GM21723 (cell line): ENCODE results near the gene B3GALT4.
"Not testable (repeated sequence)": the region's sequence is repeated elsewhere in the genome, so short reads cannot be mapped to it uniquely, and the experiment has no call there.

ENCODE experiments used
- ATAC-seq: cut with Tn5 transposase; IDR thresholded peaks from one replicate; pipeline ENCODE4 v1.9.1; 2021; ENCODE audit warnings: mild to moderate bottlenecking, moderate library complexity; ENCODE audit not compliant: unreplicated experiment

Gene B3GALT4

GRCh38 chr6:33276864-33277662 is at the start of gene B3GALT4:
B3GALT4 (plus strand) TSS chr6:33277123; CDS start chr6:33277420, 297 bp downstream.
- peak; percentile 68 for ATAC-seq

GRCh38 chr6:33235221-33235634 is 41.7 kb upstream of the B3GALT4 start:
- no peak for ATAC-seq

DNA sequence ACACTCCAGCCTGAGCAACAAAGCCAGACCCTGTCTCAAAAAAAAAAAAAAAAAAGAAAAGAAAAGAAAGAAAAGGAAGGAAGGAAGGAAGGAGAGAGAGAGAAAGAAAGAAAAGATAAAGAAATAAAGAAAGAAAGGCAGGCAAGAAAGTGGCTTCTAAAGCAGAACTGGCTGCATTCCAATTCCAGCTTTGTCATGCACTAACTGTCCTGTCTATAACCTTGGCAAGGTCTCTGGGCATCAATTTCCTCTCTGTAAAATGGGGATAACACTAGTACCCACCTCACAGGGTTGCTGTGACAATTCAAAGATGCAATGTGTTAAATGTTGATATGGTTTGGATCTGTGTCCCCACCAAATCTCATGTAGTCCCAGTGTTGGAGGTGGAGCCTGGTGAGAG is 40.6 kb upstream of the B3GALT4 start:
- ATAC-seq, result no peak

DNA sequence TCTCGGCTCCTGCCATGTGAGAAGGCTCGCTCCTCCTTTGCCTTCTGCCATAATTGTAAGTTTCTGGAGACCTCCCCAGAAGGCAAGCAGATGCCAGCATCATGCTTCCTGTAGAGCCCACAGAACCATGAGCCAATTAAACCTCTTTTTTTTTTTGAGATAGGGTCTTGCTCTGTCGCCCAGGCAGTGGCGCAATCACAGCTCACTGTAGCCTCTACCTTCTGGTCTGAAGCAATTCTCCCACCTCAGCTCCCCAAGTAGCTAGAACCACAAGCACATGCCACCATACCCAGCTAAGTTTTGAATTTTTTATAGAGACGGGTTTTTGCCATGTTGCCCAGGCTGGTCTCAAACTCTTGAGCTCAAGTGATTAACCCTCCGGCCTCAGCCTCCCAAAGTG is 40.1 kb upstream of the B3GALT4 start:
- ATAC-seq, result no peak

DNA sequence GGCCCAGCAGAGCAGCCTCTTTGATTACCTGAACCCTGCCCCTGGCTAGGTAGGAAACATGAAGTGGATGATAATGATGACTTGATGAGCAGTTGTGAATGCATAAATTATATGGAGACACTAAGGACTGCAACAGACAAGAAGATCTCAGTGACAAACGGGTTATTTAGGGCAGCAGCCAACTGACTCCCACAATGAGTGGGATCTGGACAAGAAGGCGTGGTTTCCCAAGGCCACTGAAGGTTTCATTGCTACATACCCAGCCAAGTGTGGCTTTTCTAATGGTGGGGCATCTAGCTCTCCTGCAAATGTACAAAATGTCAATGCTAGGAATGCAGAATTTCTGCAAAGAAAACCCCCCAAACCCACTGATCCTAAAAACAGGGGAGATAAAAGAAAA is 39.2 kb upstream of the B3GALT4 start:
- ATAC-seq, result no peak

DNA sequence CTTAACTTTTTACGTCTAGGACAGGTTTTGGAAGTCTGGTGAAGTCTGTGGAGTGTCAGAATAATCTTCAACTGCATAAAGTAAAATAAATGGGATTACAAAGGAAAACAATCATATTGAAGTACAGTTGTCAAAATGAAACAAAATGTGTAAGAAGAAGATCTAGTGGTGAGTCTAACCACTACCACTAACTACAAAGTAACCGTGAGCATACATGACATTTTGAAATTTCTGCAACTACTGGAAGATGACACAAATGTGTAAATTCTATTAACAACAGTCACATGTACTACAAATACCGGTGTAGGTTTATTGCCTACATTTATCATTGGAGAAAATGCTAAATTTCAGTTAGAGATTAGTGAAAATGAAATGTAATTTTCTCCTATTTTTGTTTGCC is 35.0 kb upstream of the B3GALT4 start:
- no peak for ATAC-seq

- ATAC-seq, result no peak
Observed at GRCh38 chr6:33243476-33243875, 33.4 kb upstream of the B3GALT4 start.

GRCh38 chr6:33247977-33248642 is 28.8 kb upstream of the B3GALT4 start:
- peak; percentile 41 for ATAC-seq

DNA sequence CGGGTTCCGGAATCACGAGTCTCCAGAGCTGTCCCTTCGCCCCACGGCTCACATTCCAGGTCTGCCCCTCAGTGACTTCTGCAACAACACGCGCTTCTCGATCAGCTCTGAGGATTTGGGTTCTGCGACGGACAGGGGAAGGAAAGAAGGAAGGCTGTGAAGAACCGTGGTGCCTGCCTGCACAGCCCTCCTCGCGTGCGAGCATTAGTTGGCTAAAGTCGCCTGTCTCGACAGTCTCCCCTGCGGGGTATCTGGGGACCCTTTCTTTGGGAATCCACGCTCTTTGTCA is 28.3 kb upstream of the B3GALT4 start:
- peak; percentile 4 for ATAC-seq

DNA sequence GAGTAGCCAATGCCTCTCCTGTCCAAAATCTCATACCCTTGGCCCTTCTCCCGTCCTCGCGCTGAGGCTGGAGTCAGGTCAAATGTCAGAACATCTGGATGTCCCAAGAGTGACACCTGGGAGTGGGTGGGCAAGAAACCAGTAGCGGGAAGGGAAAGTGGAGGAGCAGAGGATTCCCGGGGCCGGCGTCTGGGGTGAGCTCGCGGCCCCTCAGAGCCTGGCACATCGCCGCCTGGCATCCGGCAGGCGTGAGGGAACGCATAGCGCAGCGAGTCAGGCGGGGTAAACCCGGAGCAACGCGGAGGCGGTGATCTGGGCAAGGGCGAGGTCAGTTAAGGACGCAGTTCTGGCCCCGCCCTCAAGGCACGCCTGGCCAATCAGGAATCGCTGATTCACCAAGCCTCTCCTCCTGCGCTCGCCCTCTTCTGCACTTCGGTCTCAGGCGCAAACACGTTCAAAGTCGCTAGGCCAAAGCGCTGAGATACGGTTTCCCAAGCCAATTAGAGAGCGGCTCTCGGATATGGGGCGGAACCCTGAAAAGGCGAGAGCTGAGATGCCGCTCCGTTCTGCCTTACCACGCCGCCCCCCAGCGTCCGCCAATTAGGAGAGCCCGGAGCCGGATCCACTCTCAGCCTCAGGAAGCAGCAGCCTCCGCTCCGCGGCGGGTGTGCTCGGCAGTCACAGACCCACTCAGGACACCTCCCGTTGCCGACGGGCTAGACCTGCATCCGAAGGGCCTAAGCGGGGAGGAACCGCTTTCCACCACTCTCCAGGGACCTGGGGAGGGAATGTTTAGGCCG is 27.8 kb upstream of the B3GALT4 start:
- ATAC-seq, result peak; percentile 85

DNA sequence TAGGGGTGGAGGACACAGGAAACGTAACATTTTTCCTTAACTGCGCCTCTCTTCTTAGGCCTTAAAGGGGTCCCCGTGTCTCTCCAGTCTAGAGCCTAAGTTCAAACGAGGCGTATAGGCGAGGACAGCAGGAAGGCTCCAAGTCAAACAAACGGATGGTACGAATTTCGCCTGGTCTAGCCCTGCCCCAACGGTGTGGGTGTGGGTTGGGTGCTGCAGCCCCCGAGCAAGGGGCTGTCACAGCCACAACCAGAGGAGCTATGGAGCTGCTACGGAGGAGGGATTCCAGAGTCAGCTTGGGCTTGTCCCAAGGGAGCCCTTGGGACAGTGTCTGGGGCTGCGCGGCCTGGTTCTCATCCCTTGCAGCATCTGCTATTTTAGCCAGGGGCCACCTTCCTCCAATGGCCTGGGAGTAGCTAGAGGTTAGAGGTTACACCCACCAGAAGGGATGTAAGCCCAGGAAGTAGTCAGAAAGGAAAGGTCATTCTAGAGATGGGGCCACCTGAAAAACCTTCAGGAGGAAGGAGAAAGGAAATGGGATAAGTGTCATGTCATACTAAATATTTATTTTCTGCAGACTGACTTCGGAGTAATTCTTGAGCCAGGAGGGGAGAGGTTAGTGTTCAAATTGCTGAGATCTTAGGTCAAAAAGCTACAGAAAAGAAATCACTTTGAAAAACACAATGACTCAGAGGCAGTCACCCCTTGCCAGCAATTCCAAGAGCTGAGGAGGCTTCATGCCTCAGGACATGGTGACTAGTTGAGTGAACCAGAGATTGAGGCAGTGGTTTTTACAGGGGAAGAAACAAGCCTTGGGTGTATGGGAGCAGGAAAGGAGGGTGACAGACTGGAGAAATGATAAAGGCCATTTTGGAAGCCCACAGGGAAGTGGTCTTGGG is 26.9 kb upstream of the B3GALT4 start:
- ATAC-seq, result peak; percentile 0

GRCh38 chr6:33250731-33251130 is 26.2 kb upstream of the B3GALT4 start:
- ATAC-seq, result no peak

DNA sequence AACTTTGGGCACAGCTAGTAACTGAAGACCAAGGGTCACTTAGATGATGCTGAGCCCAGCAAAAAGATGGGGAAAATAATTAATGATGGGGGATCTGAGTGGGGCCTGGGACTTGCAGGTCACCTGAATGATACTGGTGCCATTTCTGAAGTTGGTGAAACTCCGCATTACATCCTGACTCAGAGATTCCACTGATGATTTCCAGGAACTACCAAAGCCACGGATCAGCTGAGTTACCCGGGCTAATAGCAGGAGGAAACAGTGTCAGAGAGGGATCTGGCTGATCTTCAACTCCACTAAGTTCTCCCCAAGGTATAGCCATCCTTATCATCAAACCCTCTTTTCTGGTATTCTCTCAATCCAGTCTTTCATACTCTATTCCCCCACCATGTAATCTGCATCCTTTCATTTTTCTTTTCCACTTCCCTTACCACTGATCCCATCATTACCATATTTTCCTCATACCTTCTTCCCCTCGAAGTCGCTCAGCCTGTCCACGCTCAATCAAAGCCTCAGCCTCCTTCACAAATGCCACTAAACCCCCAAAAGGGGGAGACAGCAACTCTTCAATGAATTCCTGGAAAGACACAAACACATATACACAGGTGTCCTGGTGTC is 25.4 kb upstream of the B3GALT4 start:
- ATAC-seq, result no peak

- no peak for ATAC-seq
Observed at GRCh38 chr6:33252759-33253158, 24.2 kb upstream of the B3GALT4 start.

DNA sequence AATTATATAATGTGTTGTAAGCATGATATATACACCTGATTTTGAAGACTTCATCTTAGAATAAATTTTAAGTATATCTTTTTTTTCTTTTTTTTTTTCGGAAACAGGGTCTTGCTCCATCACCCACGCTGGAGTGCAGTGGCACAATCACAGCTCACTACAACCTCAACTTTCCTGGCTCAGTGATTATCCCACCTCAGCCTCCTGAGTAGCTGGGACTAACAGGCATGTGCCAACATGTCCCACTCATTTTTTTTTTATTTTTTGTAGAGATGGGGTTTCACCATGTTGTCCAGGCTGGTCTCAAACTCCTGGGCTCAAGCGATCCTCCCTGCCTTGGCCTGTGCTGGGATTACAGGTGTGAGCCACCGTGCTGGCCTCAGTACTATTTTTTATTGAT is 22.3 kb upstream of the B3GALT4 start:
- ATAC-seq, result no peak

- no peak for ATAC-seq
Observed at GRCh38 chr6:33259032-33259431, 17.9 kb upstream of the B3GALT4 start.

DNA sequence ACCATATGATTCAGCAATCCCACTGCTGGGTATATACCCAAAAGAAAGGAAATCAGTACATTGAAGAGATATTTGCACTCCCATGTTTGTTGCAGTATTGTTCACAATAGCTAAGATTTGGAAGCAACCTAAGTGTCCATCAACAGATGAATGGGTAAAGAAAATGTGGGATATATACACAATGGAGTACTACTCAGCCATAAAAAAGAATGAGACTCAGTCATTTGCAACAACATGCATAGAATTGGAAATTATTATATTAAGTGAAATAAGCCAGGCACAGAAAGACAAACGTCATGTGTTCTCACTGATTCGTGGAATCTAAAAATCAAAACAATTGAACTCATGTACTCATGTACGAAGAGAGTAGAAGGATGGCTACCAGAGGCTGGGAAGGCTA is 14.4 kb upstream of the B3GALT4 start:
- not testable (repeated sequence) for ATAC-seq

GRCh38 chr6:33264015-33264414 is 12.9 kb upstream of the B3GALT4 start:
- no peak for ATAC-seq

- no peak for ATAC-seq
Observed at GRCh38 chr6:33271117-33271467, 5.8 kb upstream of the B3GALT4 start.

GRCh38 chr6:33271468-33272274 is 5.3 kb upstream of the B3GALT4 start, which contains the start of the genes RPS18 and VPS52:
RPS18 (plus strand) TSS chr6:33272075; CDS start chr6:33272120, 45 bp downstream.
VPS52 (minus strand) TSS chr6:33271876; CDS start chr6:33271675, 201 bp downstream.
- ATAC-seq, result peak; percentile 70
